ENCODE data around the gene KMT2B.

DNA sequence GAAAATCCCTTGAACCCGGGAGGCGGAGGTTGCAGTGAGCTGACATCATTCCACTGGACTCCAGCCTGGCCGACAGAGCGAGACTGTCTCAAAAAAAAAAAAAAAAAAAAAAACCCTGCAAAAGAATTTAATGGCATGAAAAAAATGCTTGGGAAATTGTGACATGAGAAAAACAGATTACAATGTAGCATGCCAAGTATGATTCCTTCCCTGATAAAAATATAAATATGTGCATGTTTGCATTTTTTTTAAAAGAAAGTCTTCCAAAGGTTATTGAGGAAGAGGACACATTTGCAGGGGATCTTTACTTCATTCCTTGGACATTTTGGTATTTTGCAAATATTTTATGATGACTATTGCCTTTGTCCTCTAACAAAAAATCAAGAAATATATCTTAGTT is 28.0 kb upstream of the KMT2B start:
- TF ChIP-seq EZH2 (optimal IDR thresholded peaks at IDR 0.05; ENCODE audit: low read depth, low read length), result no peak
- TF ChIP-seq, protein P1, sequence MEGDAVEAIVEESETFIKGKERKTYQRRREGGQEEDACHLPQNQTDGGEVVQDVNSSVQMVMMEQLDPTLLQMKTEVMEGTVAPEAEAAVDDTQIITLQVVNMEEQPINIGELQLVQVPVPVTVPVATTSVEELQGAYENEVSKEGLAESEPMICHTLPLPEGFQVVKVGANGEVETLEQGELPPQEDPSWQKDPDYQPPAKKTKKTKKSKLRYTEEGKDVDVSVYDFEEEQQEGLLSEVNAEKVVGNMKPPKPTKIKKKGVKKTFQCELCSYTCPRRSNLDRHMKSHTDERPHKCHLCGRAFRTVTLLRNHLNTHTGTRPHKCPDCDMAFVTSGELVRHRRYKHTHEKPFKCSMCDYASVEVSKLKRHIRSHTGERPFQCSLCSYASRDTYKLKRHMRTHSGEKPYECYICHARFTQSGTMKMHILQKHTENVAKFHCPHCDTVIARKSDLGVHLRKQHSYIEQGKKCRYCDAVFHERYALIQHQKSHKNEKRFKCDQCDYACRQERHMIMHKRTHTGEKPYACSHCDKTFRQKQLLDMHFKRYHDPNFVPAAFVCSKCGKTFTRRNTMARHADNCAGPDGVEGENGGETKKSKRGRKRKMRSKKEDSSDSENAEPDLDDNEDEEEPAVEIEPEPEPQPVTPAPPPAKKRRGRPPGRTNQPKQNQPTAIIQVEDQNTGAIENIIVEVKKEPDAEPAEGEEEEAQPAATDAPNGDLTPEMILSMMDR (IDR thresholded peaks at IDR 0.05; ENCODE audit: low read length), result no peak
